ENCODE results near the gene CIAPIN1. TPM values are rescaled to one million over a fixed set of nuclear protein-coding genes. Genes with fewer than 3 reads are reported as not detected.

Gene CIAPIN1
- total RNA-seq, 1 experiment from 2014 or later: 68.5 TPM

GRCh38 chr16:57485091-57485915 is 38.1 kb upstream of the CIAPIN1 start (continued):
- TF ChIP-seq REST (IDR thresholded peaks at IDR 0.05; ENCODE audit: low read depth) (no peak), ATF3 (IDR thresholded peaks at IDR 0.05) (no peak), JUND (IDR thresholded peaks at IDR 0.05) (no peak), YY1 (IDR thresholded peaks at IDR 0.05; ENCODE audit: extremely low read depth, insufficient replicate concordance, low read depth, low read length) (no peak), POLR2AphosphoS5 (IDR thresholded peaks at IDR 0.05; ENCODE audit: low read depth, low read length) (no peak), ZNF274 (IDR thresholded peaks at IDR 0.05; ENCODE audit: low read depth, low read length) (no peak)

- intact Hi-C loops (cut with micrococcal nuclease): loop anchor here (5.0 kb wide), 1 partner anchor 53 kb away; the partner anchor contains the start of gene CCDC102A
- H3K4me2 ChIP-seq (ENCODE audit: low read length): no peak overlapping the region
- CTCF ChIA-PET: no interaction called here
Observed at GRCh38 chr16:57484515-57485005, 37.4 kb upstream of the CIAPIN1 start.

More at GRCh38 chr16:57484515-57485005, 37.4 kb upstream of the CIAPIN1 start:
- ChIA-PET RAD21 (ENCODE audit: low non-redundant PET in 1 of 2, low total read pairs in 2 of 2, uncharacterized antibody in 2 of 2, unreplicated experiment in 2 of 2) (no interaction called here), POLR2A (interaction anchor here (1.6 kb wide), 1 partner anchor 13 kb away, joined by 3 read pairs; no protein-coding TSS in a partner anchor)
- Histone ChIP-seq H3K79me2 (ENCODE audit: insufficient read depth, low read length) (no peaks in the 10 kb centered on the region), H3K27me3 (ENCODE audit: insufficient read depth, low read length) (no peaks in the 10 kb centered on the region), H3K36me3 (ENCODE audit: control insufficient read depth in 1 of 2, insufficient read depth in 2 of 2, low read length in 2 of 2) (no peaks in the 10 kb centered on the region), H3K4me3 (replicated peaks in 1 of 2; ENCODE audit: low read depth in 1 of 2, low read length in 2 of 2) (no peak overlapping the region), H3K9ac (ENCODE audit: low read length) (no peak overlapping the region), H3K9me2 (ENCODE audit: insufficient read depth) (no peaks in the 10 kb centered on the region), H4K20me1 (ENCODE audit: insufficient read depth) (no peaks in the 10 kb centered on the region), H3K27ac (ENCODE audit: low read depth, low read length) (no peak overlapping the region), H3K4me1 (ENCODE audit: control insufficient read depth in 1 of 2, insufficient read depth in 2 of 2, low read length in 2 of 2) (peaks cover 8 to 33% of the 10 kb centered on the region in 2 experiments), H2AFZ (ENCODE audit: low read depth, low read length, poor library complexity, severe bottlenecking) (no peak overlapping the region), H3K9me3 (ENCODE audit: control insufficient read depth in 1 of 2, insufficient read depth in 1 of 2, low read depth in 1 of 2, low read length in 2 of 2) (no peaks in the 10 kb centered on the region)
- no TSS peak for BruUV-seq (replicated peaks)
- DNase-seq (ENCODE audit: low read depth, low spot score): no peak
- TF ChIP-seq CEBPB (IDR thresholded peaks at IDR 0.05; ENCODE audit: low read depth): no peak
- TF ChIP-seq MAX (IDR thresholded peaks at IDR 0.05): no peak
- no peak for TF ChIP-seq ZBTB33 (IDR thresholded peaks at IDR 0.05; ENCODE audit: extremely low read depth, insufficient replicate concordance, low read length)
- no peak for TF ChIP-seq FOSL1 (IDR thresholded peaks at IDR 0.05; ENCODE audit: low read depth)
- no peak for TF ChIP-seq RAD21 (IDR thresholded peaks at IDR 0.05; ENCODE audit: low read depth)
- ATAC-seq: no peak
